K562 (cell line): ENCODE measurements around the gene DCPS. TPM values are rescaled to one million over a fixed set of nuclear protein-coding genes. Genes with fewer than 3 reads are reported as not detected.

ENCODE experiments used
- ADNP ChIP-seq: fragments of 200-800 bp; sonication (Bioruptor generic); IDR thresholded peaks from 2 replicates; pipeline ENCODE4 v1.6.1; 2016; ENCODE audit warnings: missing genetic modification characterization, missing compliant biosample characterization
- BRD4 ChIP-seq: fragments of 200-600 bp; sonication (generic); IDR thresholded peaks from 2 replicates; pipeline ENCODE4 v1.6.1; 2017; ENCODE audit warnings: inconsistent platforms
- CXXC5 ChIP-seq: fragments of 250-450 bp; sonication (Bioruptor Pico); IDR thresholded peaks from 2 replicates; pipeline ENCODE4 v1.8.0; 2022; ENCODE audit warnings: inconsistent platforms, mild to moderate bottlenecking, moderate library complexity
- EP300 ChIP-seq: IDR thresholded peaks from 2 replicates; pipeline ENCODE4 v1.6.1; 2012; ENCODE audit warnings: low read length, improper control_type of control experiment
- ESRRA ChIP-seq: fragments of 450-650 bp; IDR thresholded peaks from 2 replicates; pipeline ENCODE4 v1.6.1; 2014; ENCODE audit warnings: low read depth, mild to moderate bottlenecking, moderate library complexity, borderline replicate concordance
- ETV5 ChIP-seq: sonication (generic); formaldehyde crosslinking; IDR thresholded peaks from 2 replicates; pipeline ENCODE4 v1.4.0; 2020; ENCODE audit warnings: low read depth, mild to moderate bottlenecking, missing genetic modification reagents
- HCFC1 ChIP-seq: IDR thresholded peaks from 2 replicates; pipeline ENCODE4 v1.6.1; 2012; ENCODE audit warnings: low read depth, low read length, improper control_type of control experiment
- JUN ChIP-seq, 2 experiments: sonication (generic) in 1 of 2; formaldehyde crosslinking in 1 of 2; IDR thresholded peaks; 2 replicates each; pipeline versions ENCODE4 v1.6.1 to v1.8.0; 2012 to 2022; ENCODE audit warnings: borderline replicate concordance in 2 of 2, mild to moderate bottlenecking in 2 of 2, improper control_type of control experiment in 1 of 2, low read depth in 1 of 2, low read length in 1 of 2, missing genetic modification reagents in 1 of 2
- KLF16 ChIP-seq: IDR thresholded peaks from 2 replicates; pipeline ENCODE4 v1.6.1; 2016; ENCODE audit warnings: antibody characterized with exemption
- POLR2H ChIP-seq: IDR thresholded peaks from 2 replicates; pipeline ENCODE4 v1.6.1; 2016; ENCODE audit warnings: missing genetic modification characterization, low read depth, mild to moderate bottlenecking, control low read depth, missing compliant biosample characterization, moderate library complexity
- SIN3B ChIP-seq: fragments of 450-650 bp; IDR thresholded peaks from 2 replicates; pipeline ENCODE4 v1.6.1; 2017; ENCODE audit warnings: low read depth, mild to moderate bottlenecking, moderate library complexity
- SREBF1 ChIP-seq: fragments of 150-350 bp; IDR thresholded peaks from 2 replicates; pipeline ENCODE4 v1.6.1; 2014; ENCODE audit warnings: antibody characterized with exemption, low read depth, low read length, borderline replicate concordance
- TCF3 ChIP-seq: sonication (generic); formaldehyde crosslinking; IDR thresholded peaks from 2 replicates; pipeline ENCODE4 v1.4.0; 2020; ENCODE audit warnings: mild to moderate bottlenecking, missing genetic modification reagents
- ZBTB7A ChIP-seq: IDR thresholded peaks from 2 replicates; pipeline ENCODE4 v1.6.1; 2011; ENCODE audit warnings: low read depth, mild to moderate bottlenecking, low read length, moderate library complexity, borderline replicate concordance; ENCODE audit not compliant: control insufficient read depth
- ZEB2 ChIP-seq: fragments of 450-650 bp; IDR thresholded peaks from 2 replicates; pipeline ENCODE4 v1.6.1; 2016
- ZFP36 ChIP-seq: fragments of 150-350 bp; IDR thresholded peaks from 2 replicates; pipeline ENCODE4 v1.6.1; 2018; ENCODE audit warnings: low read length, low read depth; ENCODE audit not compliant: partially characterized antibody
- ZNF431 ChIP-seq: sonication (generic); formaldehyde crosslinking; IDR thresholded peaks from 2 replicates; pipeline ENCODE4 v1.8.0; 2022; ENCODE audit warnings: mild to moderate bottlenecking, missing genetic modification reagents
- ZNF780A ChIP-seq: fragments of 250-450 bp; sonication (Bioruptor Pico); IDR thresholded peaks from 2 replicates; pipeline ENCODE4 v1.5.0; 2021; ENCODE audit warnings: mild to moderate bottlenecking
- polyA plus RNA-seq, 8 experiments: library from polyadenylated mRNA; depleted of rRNA in 4 of 8; stranded (reverse) in 5 of 8; unstranded in 3 of 8; fragments of >200 nt; fragmentation: Nextera tagmentation in 2 of 8; fragmentation: Illumina TruSeq in 1 of 8; extraction: Ambion mirVana in 2 of 8; extraction: Trizol in 1 of 8; gene quantifications; 2 replicates each; pipeline versions ENCODE4 v1.2.1 to v1.2.3, GENCODE V29; 2011 to 2014; ENCODE audit warnings: inconsistent platforms in 1 of 8, missing spikeins in 1 of 8
- total RNA-seq, 7 experiments: library from RNA; depleted of rRNA in 6 of 7; stranded (reverse); fragments of >200 nt in 6 of 7; fragmentation: Illumina TruSeq in 2 of 7; extraction: Trizol in 2 of 7; gene quantifications; 2 replicates each; pipeline versions ENCODE4 v1.2.1 to v1.2.3, GENCODE V29; 2011 to 2021; ENCODE audit warnings: low replicate concordance in 1 of 7
- TF ChIP-seq, protein P1 (sequence below): fragments of 450-650 bp; formaldehyde crosslinking; IDR thresholded peaks from 2 replicates; pipeline ENCODE4 v1.4.0; 2020; ENCODE audit warnings: mild to moderate bottlenecking, moderate library complexity
- TF ChIP-seq, protein P2 (sequence below), 3 experiments: IDR thresholded peaks in 2 of 3; conservative IDR thresholded peaks in 1 of 3; 2 replicates each; pipeline ENCODE4 v1.5.1; 2011 to 2012; ENCODE audit warnings: low read length in 3 of 3, mild to moderate bottlenecking in 3 of 3, control low read depth in 2 of 3, improper control_type of control experiment in 1 of 3, inconsistent platforms in 1 of 3, low read depth in 1 of 3, mixed read lengths in 1 of 3, moderate library complexity in 1 of 3; ENCODE audit not compliant: insufficient read depth in 2 of 3
- TF ChIP-seq, protein P3 (sequence below): sonication (generic); formaldehyde crosslinking; IDR thresholded peaks from 2 replicates; pipeline ENCODE4 v1.9.0; 2022; ENCODE audit warnings: mild to moderate bottlenecking, missing genetic modification reagents
- TF ChIP-seq, protein P4 (sequence below): sonication (generic); formaldehyde crosslinking; IDR thresholded peaks from 2 replicates; pipeline ENCODE4 v1.8.0; 2022; ENCODE audit warnings: missing genetic modification reagents, mild to moderate bottlenecking, borderline replicate concordance
- TF ChIP-seq, protein P5 (sequence below): fragments of 450-650 bp; IDR thresholded peaks from one replicate; pipeline ENCODE4 v1.6.1; 2018; ENCODE audit warnings: mild to moderate bottlenecking, moderate library complexity; ENCODE audit not compliant: partially characterized antibody

The DCPS gene
- total and polyA plus RNA-seq, 9 of the 15 experiments (the other 6 are each of a cell fraction or from before 2014, with no cell fraction given) = 8.7 to 38.1 (median 17.9) TPM

DNA sequence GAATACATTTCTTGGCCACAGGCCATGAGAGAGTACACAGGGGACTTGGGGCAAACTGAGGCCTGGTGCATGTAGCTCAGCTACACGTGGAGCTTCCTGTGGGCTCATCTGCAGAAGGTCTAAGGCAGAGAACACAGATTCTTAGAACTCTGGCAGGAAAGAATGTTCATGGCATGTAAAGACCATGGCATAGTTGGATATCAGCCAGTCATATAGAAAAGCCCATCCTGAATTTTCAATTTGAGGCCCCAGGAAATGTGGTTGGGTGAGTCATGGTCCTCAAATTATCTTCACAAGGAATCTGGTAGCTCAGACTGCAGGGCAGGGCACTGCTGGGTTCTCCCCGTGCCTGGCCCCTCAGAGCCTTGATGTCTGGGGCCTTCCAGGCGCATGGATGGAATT, 37.9 kb downstream of the DCPS start (continued):
- TF ChIP-seq, protein P1, sequence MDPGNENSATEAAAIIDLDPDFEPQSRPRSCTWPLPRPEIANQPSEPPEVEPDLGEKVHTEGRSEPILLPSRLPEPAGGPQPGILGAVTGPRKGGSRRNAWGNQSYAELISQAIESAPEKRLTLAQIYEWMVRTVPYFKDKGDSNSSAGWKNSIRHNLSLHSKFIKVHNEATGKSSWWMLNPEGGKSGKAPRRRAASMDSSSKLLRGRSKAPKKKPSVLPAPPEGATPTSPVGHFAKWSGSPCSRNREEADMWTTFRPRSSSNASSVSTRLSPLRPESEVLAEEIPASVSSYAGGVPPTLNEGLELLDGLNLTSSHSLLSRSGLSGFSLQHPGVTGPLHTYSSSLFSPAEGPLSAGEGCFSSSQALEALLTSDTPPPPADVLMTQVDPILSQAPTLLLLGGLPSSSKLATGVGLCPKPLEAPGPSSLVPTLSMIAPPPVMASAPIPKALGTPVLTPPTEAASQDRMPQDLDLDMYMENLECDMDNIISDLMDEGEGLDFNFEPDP (CRISPR knock-in tag) = no peak
- TF ChIP-seq, protein P2, sequence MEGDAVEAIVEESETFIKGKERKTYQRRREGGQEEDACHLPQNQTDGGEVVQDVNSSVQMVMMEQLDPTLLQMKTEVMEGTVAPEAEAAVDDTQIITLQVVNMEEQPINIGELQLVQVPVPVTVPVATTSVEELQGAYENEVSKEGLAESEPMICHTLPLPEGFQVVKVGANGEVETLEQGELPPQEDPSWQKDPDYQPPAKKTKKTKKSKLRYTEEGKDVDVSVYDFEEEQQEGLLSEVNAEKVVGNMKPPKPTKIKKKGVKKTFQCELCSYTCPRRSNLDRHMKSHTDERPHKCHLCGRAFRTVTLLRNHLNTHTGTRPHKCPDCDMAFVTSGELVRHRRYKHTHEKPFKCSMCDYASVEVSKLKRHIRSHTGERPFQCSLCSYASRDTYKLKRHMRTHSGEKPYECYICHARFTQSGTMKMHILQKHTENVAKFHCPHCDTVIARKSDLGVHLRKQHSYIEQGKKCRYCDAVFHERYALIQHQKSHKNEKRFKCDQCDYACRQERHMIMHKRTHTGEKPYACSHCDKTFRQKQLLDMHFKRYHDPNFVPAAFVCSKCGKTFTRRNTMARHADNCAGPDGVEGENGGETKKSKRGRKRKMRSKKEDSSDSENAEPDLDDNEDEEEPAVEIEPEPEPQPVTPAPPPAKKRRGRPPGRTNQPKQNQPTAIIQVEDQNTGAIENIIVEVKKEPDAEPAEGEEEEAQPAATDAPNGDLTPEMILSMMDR (IDR thresholded peaks at IDR 0.05 in 2 of 3, conservative IDR thresholded peaks at IDR 0.05 in 1 of 3; ENCODE audit: insufficient read depth in 2 of 3, low read depth in 1 of 3, low read length in 3 of 3) = no peak
- TF ChIP-seq ZNF431 (CRISPR knock-in tag) (no peak), EP300 (peak; percentile 20; the same call in 1 of the 2 replicates), JUN (IDR thresholded peaks at IDR 0.05; ENCODE audit: borderline replicate concordance, low read depth, low read length) (peak; percentile 80), JUN (CRISPR knock-in tag; IDR thresholded peaks at IDR 0.05; ENCODE audit: borderline replicate concordance) (no peak), POLR2H (tag) (no peak), SREBF1 (no peak), HCFC1 (no peak), ETV5 (CRISPR knock-in tag) (no peak), SIN3B (no peak), ESRRA (no peak), TCF3 (CRISPR knock-in tag) (no peak), ADNP (tag) (no peak), ZFP36 (no peak), ZEB2 (no peak), BRD4 (no peak), KLF16 (no peak), ZBTB7A (no peak), CXXC5 (no peak), ZNF780A (no peak)
- TF ChIP-seq, protein P3, sequence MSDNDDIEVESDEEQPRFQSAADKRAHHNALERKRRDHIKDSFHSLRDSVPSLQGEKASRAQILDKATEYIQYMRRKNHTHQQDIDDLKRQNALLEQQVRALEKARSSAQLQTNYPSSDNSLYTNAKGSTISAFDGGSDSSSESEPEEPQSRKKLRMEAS (CRISPR knock-in tag) = no peak
- TF ChIP-seq, protein P4, sequence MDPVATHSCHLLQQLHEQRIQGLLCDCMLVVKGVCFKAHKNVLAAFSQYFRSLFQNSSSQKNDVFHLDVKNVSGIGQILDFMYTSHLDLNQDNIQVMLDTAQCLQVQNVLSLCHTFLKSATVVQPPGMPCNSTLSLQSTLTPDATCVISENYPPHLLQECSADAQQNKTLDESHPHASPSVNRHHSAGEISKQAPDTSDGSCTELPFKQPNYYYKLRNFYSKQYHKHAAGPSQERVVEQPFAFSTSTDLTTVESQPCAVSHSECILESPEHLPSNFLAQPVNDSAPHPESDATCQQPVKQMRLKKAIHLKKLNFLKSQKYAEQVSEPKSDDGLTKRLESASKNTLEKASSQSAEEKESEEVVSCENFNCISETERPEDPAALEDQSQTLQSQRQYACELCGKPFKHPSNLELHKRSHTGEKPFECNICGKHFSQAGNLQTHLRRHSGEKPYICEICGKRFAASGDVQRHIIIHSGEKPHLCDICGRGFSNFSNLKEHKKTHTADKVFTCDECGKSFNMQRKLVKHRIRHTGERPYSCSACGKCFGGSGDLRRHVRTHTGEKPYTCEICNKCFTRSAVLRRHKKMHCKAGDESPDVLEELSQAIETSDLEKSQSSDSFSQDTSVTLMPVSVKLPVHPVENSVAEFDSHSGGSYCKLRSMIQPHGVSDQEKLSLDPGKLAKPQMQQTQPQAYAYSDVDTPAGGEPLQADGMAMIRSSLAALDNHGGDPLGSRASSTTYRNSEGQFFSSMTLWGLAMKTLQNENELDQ (CRISPR knock-in tag) = no peak
- TF ChIP-seq, protein P5, sequence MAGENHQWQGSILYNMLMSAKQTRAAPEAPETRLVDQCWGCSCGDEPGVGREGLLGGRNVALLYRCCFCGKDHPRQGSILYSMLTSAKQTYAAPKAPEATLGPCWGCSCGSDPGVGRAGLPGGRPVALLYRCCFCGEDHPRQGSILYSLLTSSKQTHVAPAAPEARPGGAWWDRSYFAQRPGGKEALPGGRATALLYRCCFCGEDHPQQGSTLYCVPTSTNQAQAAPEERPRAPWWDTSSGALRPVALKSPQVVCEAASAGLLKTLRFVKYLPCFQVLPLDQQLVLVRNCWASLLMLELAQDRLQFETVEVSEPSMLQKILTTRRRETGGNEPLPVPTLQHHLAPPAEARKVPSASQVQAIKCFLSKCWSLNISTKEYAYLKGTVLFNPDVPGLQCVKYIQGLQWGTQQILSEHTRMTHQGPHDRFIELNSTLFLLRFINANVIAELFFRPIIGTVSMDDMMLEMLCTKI = no peak
